A673 (cell line): ENCODE measurements around the gene FAM120A. TPM values are rescaled to one million over a fixed set of nuclear protein-coding genes. Genes with fewer than 3 reads are reported as not detected.
"Not testable (repeated sequence)": the region's sequence is repeated elsewhere in the genome, so short reads cannot be mapped to it uniquely, and the experiment has no call there.

ENCODE experiments used
- BruUV-seq: library from RNA; stranded (reverse); fragments of 400-500 nt; replicated peaks from 2 replicates; lab custom pipeline; 2021; lab: Mats Ljungman, UMichigan
- CTCF ChIA-PET: fragments of 300-600 bp; sonication (Branson Sonifier 250); formaldehyde crosslinking; loops from one replicate; lab custom pipeline; 2022; ENCODE audit warnings: antibody characterized with exemption; lab: Charles Lee
- POLR2A ChIA-PET: fragments of 300-600 bp; sonication (Branson Sonifier 250); formaldehyde crosslinking; loops from one replicate; lab custom pipeline; 2022; ENCODE audit warnings: antibody characterized with exemption; ENCODE audit not compliant: low non-redundant PET; lab: Charles Lee
- DNase-seq: peaks from one replicate; pipeline ENCODE4 v3.0.0-alpha.2; 2015; ENCODE audit warnings: low spot score
- H3K27ac ChIP-seq: fragments of 200-600 bp; sonication (generic); 2 replicates; pipeline ENCODE4 v1.5.1; 2016; ENCODE audit warnings: mixed run types, low read depth, mild to moderate bottlenecking, mixed read lengths, antibody characterized with exemption, low read length; ENCODE audit not compliant: poor library complexity, severe bottlenecking
- H3K27me3 ChIP-seq: fragments of 200-600 bp; sonication (generic); replicated peaks from 2 replicates; pipeline ENCODE4 v1.6.1; 2017; ENCODE audit warnings: mixed run types, low read depth, mild to moderate bottlenecking, mixed read lengths, antibody characterized with exemption, low read length; ENCODE audit not compliant: insufficient read depth, poor library complexity
- H3K36me3 ChIP-seq: fragments of 200-600 bp; sonication (generic); 2 replicates; pipeline ENCODE4 v1.6.1; 2016; ENCODE audit warnings: mixed run types, mild to moderate bottlenecking, mixed read lengths, antibody characterized with exemption, low read length; ENCODE audit not compliant: insufficient read depth, poor library complexity, severe bottlenecking
- H3K4me1 ChIP-seq: fragments of 200-600 bp; sonication (generic); 2 replicates; pipeline ENCODE4 v1.6.1; 2017; ENCODE audit warnings: mixed run types, mild to moderate bottlenecking, mixed read lengths, antibody characterized with exemption, low read length; ENCODE audit not compliant: insufficient read depth, poor library complexity, severe bottlenecking
- H3K4me3 ChIP-seq: fragments of 200-600 bp; sonication (generic); 2 replicates; pipeline ENCODE4 v1.5.1; 2016; ENCODE audit warnings: low read depth, mixed run types, mild to moderate bottlenecking, mixed read lengths, low read length; ENCODE audit not compliant: poor library complexity, severe bottlenecking
- H3K9me3 ChIP-seq: fragments of 200-600 bp; sonication (generic); 2 replicates; pipeline ENCODE4 v1.6.1; 2016; ENCODE audit warnings: mixed run types, low read depth, mild to moderate bottlenecking, mixed read lengths, antibody characterized with exemption, low read length; ENCODE audit not compliant: poor library complexity, severe bottlenecking
- EZH2 ChIP-seq: fragments of 200-600 bp; sonication (generic); IDR thresholded peaks from 2 replicates; pipeline ENCODE4 v1.6.1; 2017; ENCODE audit warnings: borderline replicate concordance, low read depth, mild to moderate bottlenecking, mixed read lengths, antibody characterized with exemption, low read length; ENCODE audit not compliant: poor library complexity, severe bottlenecking
- intact Hi-C: fragments of 100-400 bp; cut with micrococcal nuclease; formaldehyde crosslinking; loops from one replicate; pipeline ENCODE4 v1.10.0; 2022; ENCODE audit not compliant: unreplicated experiment
- total RNA-seq: library from RNA; stranded (reverse); gene quantifications from 2 replicates; pipeline ENCODE4 v1.2.3, GENCODE V29; 2021
- TF ChIP-seq, protein P1 (sequence below): fragments of 300-800, 200-600 bp; sonication (generic); conservative IDR thresholded peaks from 2 replicates; pipeline ENCODE4 v1.5.1; 2017; ENCODE audit warnings: low read depth, mild to moderate bottlenecking, antibody characterized with exemption, low read length, moderate library complexity, mixed read lengths

Gene FAM120A
- total RNA-seq, 1 experiment from 2014 or later: 91.0 TPM

DNA sequence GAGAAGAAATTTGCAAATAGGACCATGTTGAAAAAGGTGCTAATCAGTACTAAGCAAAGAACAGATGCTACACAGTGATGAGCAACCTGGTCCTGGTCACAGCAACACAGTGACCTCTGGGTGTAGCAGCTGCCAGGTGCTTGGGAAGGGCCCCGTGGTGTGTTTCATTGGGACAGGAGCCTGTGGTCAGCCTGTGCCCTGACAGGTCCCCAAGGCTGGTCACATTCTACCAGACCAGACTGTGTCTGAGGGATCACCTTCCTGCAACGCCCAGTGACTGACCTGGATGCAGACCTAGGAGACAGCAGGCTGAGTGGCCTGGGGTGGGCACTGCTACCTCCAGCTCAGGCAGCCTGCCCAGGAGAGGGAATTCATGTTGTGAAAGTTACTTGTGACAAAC lies 56.7 kb downstream of the FAM120A start:
- POLR2A ChIA-PET: no interaction called here
- H3K9me3 ChIP-seq: no peaks in the 10 kb centered on the region
- H3K4me3 ChIP-seq: no peak overlapping the region
- no peak overlapping the region for H3K27ac ChIP-seq
- CTCF ChIA-PET: no interaction called here
- no peak for DNase-seq
- peaks cover under 1% of the 10 kb centered on the region for H3K36me3 ChIP-seq
- intact Hi-C loops: no loop called here
- TF ChIP-seq, protein P1, sequence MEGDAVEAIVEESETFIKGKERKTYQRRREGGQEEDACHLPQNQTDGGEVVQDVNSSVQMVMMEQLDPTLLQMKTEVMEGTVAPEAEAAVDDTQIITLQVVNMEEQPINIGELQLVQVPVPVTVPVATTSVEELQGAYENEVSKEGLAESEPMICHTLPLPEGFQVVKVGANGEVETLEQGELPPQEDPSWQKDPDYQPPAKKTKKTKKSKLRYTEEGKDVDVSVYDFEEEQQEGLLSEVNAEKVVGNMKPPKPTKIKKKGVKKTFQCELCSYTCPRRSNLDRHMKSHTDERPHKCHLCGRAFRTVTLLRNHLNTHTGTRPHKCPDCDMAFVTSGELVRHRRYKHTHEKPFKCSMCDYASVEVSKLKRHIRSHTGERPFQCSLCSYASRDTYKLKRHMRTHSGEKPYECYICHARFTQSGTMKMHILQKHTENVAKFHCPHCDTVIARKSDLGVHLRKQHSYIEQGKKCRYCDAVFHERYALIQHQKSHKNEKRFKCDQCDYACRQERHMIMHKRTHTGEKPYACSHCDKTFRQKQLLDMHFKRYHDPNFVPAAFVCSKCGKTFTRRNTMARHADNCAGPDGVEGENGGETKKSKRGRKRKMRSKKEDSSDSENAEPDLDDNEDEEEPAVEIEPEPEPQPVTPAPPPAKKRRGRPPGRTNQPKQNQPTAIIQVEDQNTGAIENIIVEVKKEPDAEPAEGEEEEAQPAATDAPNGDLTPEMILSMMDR: no peak
- TF ChIP-seq EZH2: no peak
- no peaks in the 10 kb centered on the region for H3K27me3 ChIP-seq
- no peaks in the 10 kb centered on the region for H3K4me1 ChIP-seq
- no TSS peak for BruUV-seq

DNA sequence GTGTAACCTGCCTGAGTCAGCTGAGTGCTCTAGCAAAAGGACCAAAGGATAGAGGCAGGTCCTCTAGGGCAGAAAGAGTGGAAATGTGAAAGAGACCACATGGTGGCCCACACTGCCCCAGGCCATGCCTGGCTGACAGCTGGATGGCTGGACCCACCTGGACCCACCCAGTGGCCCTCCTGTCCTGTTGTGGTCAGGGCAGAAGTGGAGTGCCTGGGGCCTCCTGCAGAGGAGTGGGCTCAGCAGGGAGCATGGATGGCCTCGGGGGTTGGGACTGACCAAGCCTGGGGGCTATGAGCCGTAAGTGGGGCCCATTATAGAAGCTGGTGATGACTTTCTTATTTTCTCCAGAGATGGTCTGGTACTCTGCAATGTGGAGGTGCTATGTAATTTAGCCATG lies 57.6 kb downstream of the FAM120A start:
- Histone ChIP-seq H3K27me3 (no peaks in the 10 kb centered on the region), H3K9me3 (no peaks in the 10 kb centered on the region), H3K4me1 (no peaks in the 10 kb centered on the region), H3K36me3 (no peaks in the 10 kb centered on the region), H3K27ac (no peak overlapping the region), H3K4me3 (no peak overlapping the region)
- CTCF ChIA-PET: no interaction called here
- no TSS peak for BruUV-seq
- intact Hi-C loops: no loop called here
- no peak for TF ChIP-seq EZH2
- TF ChIP-seq, protein P1: no peak
- POLR2A ChIA-PET: no interaction called here
- no peak for DNase-seq

DNA sequence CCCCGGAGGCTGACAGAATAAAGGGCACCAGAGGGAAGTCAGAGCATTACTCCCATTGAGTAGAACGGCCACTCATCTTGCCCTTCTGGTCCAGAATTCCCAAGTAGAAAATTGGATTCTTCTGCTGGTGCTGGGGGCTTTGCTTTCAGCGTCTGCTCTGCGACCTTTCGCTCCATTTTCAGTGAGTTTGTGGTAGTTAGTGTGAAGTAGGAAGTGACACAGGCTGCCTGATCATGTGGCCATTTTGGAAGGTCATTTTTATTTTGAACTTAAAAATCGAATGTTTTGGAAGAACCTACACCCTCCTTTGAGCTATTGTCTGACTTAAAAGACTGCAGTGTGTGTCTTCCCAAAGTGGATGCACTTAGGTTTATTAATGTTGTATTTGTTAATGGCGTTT lies 58.6 kb downstream of the FAM120A start:
- no TSS peak for BruUV-seq
- TF ChIP-seq EZH2: no peak
- TF ChIP-seq, protein P1: no peak
- POLR2A ChIA-PET: no interaction called here
- no peak for DNase-seq
- Histone ChIP-seq H3K4me3 (no peak overlapping the region), H3K4me1 (no peaks in the 10 kb centered on the region), H3K27ac (no peak overlapping the region), H3K27me3 (no peaks in the 10 kb centered on the region), H3K36me3 (no peaks in the 10 kb centered on the region), H3K9me3 (no peaks in the 10 kb centered on the region)
- intact Hi-C loops: no loop called here
- CTCF ChIA-PET: no interaction called here

DNA sequence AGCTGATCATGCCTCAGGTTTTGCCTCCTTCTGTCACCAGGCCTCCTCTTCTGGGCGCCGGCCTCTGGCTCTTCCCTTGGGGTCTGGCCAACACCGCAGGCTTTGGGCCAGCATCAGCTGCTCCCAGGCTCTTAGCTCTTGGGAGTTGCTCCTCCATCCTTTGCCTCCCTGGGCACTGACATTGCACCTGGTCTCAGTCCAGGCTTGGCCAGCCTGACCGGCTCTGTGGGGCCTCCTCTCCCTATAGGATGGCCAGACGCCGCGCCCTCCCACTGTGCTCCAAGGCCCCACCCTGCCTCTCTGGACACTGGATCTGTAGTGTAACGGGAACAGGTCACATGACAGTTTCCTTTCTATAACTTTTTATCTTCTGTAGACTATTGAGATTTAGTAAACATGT lies 59.7 kb downstream of the FAM120A start:
- intact Hi-C loops, CTCF ChIA-PET, DNase-seq, H3K36me3 ChIP-seq, H3K27ac ChIP-seq, H3K27me3 ChIP-seq, POLR2A ChIA-PET, H3K4me1 ChIP-seq, H3K4me3 ChIP-seq, BruUV-seq, H3K9me3 ChIP-seq: not testable (repeated sequence)

DNA sequence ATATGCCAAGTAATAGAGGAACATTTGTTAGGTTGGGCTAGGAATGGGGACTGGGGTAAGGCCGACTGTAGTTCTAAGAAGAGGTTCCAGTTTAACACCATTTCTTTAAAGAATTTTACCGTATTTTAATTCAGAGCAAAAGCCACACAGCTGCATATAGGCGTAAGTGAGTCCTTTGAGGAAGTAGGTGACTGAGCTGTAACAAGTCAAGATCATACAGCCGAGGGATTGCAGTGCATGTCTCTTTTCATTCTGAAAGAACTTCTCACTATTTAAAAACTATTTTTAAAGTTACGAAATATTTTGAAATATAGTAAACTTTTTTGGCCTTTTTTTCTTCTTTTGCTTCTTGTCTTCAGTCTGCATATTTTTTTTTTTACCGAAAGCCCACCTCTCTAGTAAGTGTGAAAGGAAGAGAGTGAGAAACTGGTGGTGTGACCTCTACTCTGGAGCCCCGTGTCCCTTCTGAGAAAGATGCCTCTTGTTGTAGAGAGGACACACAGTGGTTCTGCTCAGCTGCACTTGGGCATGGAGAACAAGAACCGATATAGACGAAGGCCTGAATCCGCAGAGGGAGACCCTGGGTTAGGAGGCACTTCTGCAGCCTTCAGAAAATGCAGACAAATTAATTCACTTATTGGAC lies 60.8 kb downstream of the FAM120A start:
- H3K36me3 ChIP-seq, DNase-seq, H3K4me3 ChIP-seq, BruUV-seq, CTCF ChIA-PET, H3K9me3 ChIP-seq, H3K27ac ChIP-seq, POLR2A ChIA-PET, intact Hi-C loops, H3K27me3 ChIP-seq, H3K4me1 ChIP-seq: not testable (repeated sequence)
